ENCODE results near the gene NEMF. TPM values are rescaled to one million over a fixed set of nuclear protein-coding genes. Genes with fewer than 3 reads are reported as not detected.
"Not testable (repeated sequence)": the region's sequence is repeated elsewhere in the genome, so short reads cannot be mapped to it uniquely, and the experiment has no call there.

NEMF gene
- total RNA-seq, 2 donors from 2014 or later = 83.4 to 83.5 TPM

DNA sequence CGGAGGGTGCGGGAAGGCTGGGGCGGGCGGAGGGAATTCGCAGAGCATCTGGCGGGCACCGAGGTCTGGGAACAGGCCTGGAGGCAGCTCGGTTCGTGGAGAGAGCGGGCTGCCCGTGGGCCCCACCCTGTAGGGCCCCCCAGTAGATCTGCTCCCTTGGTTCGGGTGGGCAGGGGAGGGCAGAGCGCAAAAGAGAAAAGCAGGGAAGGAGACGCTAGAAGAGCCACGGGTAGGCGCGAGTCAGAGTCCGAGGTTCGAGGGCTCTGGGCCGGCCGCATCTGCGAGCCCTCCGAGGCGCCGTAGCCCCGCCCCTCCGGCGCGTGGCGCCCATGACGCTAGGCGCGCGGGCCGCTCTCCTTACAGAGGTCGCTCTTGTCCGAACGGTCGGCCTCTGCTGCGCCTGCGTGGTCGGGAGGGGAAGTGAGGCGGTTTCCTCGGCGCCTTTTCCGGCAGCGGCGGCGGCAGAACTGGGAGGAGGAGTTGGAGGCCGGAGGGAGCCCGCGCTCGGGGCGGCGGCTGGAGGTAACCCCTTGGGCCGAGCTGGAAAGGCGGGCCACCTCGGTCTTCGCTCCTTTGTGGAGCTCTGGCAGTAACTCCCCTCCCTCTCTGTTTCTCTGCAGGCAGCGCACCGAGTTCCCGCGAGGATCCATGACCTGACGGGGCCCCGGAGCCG lies 40.2 kb upstream of the NEMF start, which contains the start of gene ARF6:
Gene ARF6 (plus strand): TSS at position 447 of the 673 bp plus-strand sequence. CDS start 655 bp downstream, outside the sequence.
- peak; percentile 88 to 92 (median 91) for DNase-seq
- Mint-ChIP-seq H3K27ac (peak within 1 kb of the TSS; percentile 99), H3K27me3 (no peaks in the 10 kb centered on the region), H3K4me1 (peaks cover 26% of the 10 kb centered on the region), H3K4me3 (peak within 1 kb of the TSS; percentile 100), H3K36me3 (ENCODE audit: low read depth) (peaks cover 18% of the 10 kb centered on the region)
- ATAC-seq = peak; percentile 85
- peaks cover 4% of the 10 kb centered on the region for H3K9me3 ChIP-seq (ENCODE audit: control insufficient read depth, low read length, poor library complexity, severe bottlenecking)

DNA sequence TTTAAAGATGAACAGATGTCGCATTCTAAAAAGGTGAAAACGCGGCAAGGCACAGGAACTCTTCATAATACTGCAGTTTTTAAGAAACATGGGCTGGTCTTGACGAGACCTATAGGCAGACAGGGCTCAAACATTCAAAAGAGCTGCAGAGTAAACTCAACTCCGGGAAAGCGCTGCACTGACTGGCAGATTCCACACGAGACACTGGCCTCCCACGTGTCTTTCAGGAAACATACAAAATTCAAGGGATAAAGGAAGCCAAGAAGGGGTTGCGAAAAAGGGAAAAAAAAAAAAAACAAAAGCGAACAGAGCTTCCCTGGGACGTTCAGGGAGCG lies 39.7 kb upstream of the NEMF start:
- H3K4me3 Mint-ChIP-seq = peak overlapping the region; percentile 100
- peaks cover 18% of the 10 kb centered on the region for H3K36me3 Mint-ChIP-seq (ENCODE audit: low read depth)
- peak overlapping the region; percentile 99 for H3K27ac Mint-ChIP-seq
- peak in 2 of 3 donors; percentile 17 to 21 for DNase-seq
- H3K27me3 Mint-ChIP-seq = no peaks in the 10 kb centered on the region
- ATAC-seq = peak; percentile 66
- peaks cover 25% of the 10 kb centered on the region for H3K4me1 Mint-ChIP-seq
- peaks cover 4% of the 10 kb centered on the region for H3K9me3 ChIP-seq (ENCODE audit: control insufficient read depth, low read length, poor library complexity, severe bottlenecking)

DNA sequence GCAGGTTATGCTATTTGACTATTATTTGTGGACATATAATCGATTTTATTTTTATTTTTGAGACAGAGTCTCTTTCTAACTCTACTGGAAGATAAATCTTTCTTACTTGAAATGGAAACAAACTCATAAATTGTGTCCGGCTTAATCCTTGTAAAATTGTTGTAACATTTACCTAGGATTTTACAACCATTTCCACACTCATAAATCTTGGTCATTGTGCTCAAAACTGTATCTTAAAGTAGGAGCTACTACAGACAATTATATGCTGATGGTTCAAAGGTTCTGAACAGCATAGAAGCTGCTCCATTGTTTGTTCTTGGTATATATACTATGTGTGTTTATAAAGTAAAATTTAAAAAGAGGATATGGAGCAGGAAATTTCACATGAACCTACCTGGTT lies 35.7 kb upstream of the NEMF start:
- no peaks in the 10 kb centered on the region for H3K9me3 ChIP-seq (ENCODE audit: control insufficient read depth, low read length, poor library complexity, severe bottlenecking)
- ATAC-seq (no peak), DNase-seq (no peak)
- peaks cover 2% of the 10 kb centered on the region for H3K36me3 Mint-ChIP-seq (ENCODE audit: low read depth)
- no peak overlapping the region for H3K4me3 Mint-ChIP-seq
- peaks cover 11% of the 10 kb centered on the region for H3K4me1 Mint-ChIP-seq
- H3K27ac Mint-ChIP-seq = no peak overlapping the region
- H3K27me3 Mint-ChIP-seq = no peaks in the 10 kb centered on the region

DNA sequence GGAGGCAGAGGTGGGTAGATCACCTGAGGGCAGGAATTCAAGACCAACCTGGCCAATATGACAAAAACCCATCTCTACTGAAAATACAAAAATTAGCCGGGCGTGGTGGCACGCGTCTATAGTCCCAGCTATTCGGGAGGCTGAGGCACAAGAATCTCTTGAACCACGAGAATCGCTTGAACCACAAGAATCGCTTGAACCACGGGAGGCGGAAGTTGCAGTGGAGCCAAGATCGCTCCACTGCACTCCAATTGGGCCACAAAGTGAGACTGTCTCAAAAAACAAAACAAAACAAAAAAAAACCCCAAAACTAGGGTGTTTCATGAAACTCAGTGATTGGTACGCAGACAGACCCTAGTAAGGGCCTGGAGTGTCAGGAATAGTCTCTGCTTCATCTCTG lies 33.9 kb upstream of the NEMF start:
- no peak overlapping the region for H3K4me3 Mint-ChIP-seq

DNA sequence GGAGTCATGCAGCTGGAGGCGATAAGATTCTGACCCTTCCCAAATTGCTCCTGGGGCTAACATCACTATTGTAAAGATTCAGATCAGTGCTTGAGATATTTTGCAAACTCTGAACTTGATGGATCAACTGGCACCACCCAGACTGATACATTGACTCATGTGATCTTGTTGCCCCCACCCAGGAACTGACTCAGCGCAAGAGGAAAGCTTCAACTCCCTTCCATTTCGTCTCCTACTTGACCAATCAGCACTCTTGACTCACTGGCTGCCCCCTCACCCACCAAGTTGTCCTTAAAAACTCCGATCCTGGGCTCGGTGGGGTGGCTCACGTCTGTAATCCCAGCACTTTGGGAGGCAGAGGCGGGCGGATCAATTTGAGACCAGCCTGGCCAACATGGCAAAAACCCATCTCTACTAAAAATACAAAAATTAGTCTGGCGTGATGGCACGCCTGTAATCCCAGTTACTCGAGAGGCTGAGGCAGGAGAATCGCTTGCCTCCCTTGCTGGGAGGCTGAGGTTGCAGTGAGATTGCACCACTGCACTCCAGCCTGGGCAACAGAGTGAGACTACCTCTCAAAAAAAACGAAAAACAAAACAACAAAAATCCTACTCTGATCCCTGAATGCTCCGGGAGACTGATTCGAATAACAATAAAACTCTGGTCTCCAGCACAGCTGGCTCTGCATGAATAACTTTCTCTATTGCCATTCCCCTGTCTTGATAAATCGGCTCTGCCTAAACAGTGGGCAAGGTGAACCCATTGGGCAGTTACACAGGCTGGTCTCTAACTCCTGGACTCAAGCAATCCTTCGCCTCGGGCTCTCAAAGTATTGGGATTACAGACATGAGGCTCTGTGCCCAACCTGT lies 30.5 kb upstream of the NEMF start:
- ATAC-seq (no peak), DNase-seq (no peak)
- no peaks in the 10 kb centered on the region for H3K27me3 Mint-ChIP-seq
- H3K36me3 Mint-ChIP-seq (ENCODE audit: low read depth) = no peaks in the 10 kb centered on the region
- no peak overlapping the region for H3K4me3 Mint-ChIP-seq
- no peaks in the 10 kb centered on the region for H3K9me3 ChIP-seq (ENCODE audit: control insufficient read depth, low read length, poor library complexity, severe bottlenecking)
- H3K27ac Mint-ChIP-seq = peak overlapping the region; percentile 45
- H3K4me1 Mint-ChIP-seq = peaks cover 16% of the 10 kb centered on the region

More for the DNA sequence above, 33.9 kb upstream of the NEMF start:
- no peak for DNase-seq
- Mint-ChIP-seq H3K4me1 (peaks cover 4% of the 10 kb centered on the region), H3K27ac (peak overlapping the region; percentile 87), H3K27me3 (no peaks in the 10 kb centered on the region), H3K36me3 (ENCODE audit: low read depth) (no peaks in the 10 kb centered on the region)
- ATAC-seq = peak; percentile 76
- H3K9me3 ChIP-seq (ENCODE audit: control insufficient read depth, low read length, poor library complexity, severe bottlenecking) = no peaks in the 10 kb centered on the region

DNA sequence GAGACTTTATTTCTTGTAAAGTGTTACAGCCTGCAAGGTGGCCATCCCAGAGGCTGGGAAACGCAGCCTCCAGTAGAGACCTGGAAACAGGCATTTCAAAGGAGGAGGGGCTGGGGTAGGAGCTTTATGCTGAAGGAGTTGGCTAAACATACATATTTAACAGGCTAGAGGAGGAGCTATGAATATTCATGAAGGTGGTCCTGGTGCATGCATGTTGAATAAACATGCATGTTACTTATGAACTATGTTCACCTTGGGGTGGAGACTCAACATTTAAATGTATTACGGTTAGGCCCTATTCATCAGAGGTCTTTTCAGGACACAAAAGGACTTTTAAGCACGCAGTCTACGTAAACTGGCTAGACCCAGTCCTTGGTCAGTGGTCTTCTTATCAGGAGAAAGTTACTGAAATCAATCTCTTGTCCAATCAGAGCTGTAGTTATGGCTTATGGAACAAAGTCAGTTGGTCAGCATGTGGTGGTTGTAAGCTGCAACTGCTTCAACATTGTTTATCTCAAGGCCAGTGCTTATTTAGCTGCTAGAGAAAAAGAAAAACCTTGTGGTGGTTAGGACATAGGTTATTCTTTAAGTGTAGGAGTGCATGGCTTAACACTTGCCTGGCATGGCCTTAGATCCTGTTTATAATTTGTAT lies 28.9 kb upstream of the NEMF start:
- peaks cover 11% of the 10 kb centered on the region for H3K4me1 Mint-ChIP-seq
- no peak for ATAC-seq
- H3K36me3 Mint-ChIP-seq (ENCODE audit: low read depth) = no peaks in the 10 kb centered on the region
- no peaks in the 10 kb centered on the region for H3K9me3 ChIP-seq (ENCODE audit: control insufficient read depth, low read length, poor library complexity, severe bottlenecking)
- no peak for DNase-seq
- no peak overlapping the region for H3K4me3 Mint-ChIP-seq
- H3K27ac Mint-ChIP-seq = no peak overlapping the region
- no peaks in the 10 kb centered on the region for H3K27me3 Mint-ChIP-seq

DNA sequence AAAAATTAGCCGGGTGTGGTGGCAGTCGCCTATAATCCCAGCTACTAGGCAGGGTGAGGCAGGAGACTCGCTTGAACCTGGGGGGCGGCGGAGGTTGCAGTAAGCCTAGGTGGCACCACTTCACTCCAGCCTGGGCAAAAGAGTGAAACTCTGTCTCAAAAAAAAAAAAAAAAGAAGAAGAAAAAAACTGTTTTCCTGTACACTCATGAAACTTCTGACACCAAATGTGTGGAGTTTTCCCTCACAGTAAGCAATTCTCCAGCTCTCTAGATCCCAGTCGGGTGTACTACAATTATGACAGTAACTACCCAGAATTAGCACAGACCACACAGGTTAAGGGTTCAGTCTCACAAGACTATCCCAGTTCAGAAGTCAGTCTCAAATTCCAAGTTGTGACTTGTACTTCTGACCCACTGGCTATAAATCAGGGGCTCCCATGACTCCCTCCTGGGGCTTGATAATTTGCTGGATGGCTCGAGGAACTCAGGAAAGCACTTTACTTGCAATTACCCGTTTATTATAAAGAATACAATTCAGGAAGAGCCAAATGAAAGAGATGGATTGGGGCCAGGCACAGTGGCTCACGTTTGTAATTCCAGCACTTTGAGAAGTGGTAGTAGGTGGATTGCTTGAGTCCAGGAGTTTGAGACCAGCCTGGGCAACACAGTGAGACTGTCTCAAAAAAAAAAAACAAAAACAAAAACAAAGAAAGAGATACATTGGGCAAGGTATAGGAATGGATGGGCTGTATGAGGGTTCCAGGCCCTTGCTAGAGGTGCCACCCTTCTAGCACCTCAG lies 27.9 kb upstream of the NEMF start:
- Mint-ChIP-seq H3K4me3 (no peak overlapping the region), H3K27me3 (no peaks in the 10 kb centered on the region), H3K36me3 (ENCODE audit: low read depth) (no peaks in the 10 kb centered on the region), H3K4me1 (peaks cover 11% of the 10 kb centered on the region), H3K27ac (peak overlapping the region; percentile 94)
- ATAC-seq = peak; percentile 54
- no peak for DNase-seq
- H3K9me3 ChIP-seq (ENCODE audit: control insufficient read depth, low read length, poor library complexity, severe bottlenecking) = no peaks in the 10 kb centered on the region

DNA sequence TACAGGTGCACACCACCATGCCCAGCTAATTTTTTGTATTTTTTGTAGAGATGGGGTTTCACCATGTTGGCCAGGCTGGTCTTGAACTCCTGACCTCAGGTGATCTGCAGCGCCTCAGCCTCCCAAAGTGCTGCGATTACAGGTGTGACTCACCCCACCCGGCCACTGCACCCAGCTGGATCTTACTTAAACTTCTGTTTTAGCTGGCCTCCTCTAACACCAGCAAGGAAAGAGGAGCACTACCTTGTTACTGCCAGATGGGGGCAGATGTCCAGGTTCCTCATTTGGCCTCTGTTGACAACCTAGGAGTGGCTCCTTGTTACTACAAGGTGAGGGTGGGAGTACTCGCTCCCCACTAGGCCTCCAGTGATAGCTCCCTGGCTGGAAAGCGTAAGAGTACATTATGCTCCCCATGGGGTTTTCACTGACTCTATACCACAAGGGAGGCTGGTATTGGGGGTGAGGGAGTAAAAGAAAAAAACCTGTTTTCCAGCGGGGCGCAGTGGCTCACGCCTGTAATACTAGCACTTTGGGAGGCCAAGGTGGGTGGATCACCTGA lies 27.1 kb upstream of the NEMF start:
- peak overlapping the region; percentile 94 for H3K27ac Mint-ChIP-seq
- ATAC-seq = peak; percentile 95
- H3K27me3 Mint-ChIP-seq = no peaks in the 10 kb centered on the region
- peak in 2 of 3 donors; percentile 30 to 31 for DNase-seq
- no peaks in the 10 kb centered on the region for H3K36me3 Mint-ChIP-seq (ENCODE audit: low read depth)
- H3K4me3 Mint-ChIP-seq = no peak overlapping the region
- no peaks in the 10 kb centered on the region for H3K9me3 ChIP-seq (ENCODE audit: control insufficient read depth, low read length, poor library complexity, severe bottlenecking)
- H3K4me1 Mint-ChIP-seq = peaks cover 11% of the 10 kb centered on the region

DNA sequence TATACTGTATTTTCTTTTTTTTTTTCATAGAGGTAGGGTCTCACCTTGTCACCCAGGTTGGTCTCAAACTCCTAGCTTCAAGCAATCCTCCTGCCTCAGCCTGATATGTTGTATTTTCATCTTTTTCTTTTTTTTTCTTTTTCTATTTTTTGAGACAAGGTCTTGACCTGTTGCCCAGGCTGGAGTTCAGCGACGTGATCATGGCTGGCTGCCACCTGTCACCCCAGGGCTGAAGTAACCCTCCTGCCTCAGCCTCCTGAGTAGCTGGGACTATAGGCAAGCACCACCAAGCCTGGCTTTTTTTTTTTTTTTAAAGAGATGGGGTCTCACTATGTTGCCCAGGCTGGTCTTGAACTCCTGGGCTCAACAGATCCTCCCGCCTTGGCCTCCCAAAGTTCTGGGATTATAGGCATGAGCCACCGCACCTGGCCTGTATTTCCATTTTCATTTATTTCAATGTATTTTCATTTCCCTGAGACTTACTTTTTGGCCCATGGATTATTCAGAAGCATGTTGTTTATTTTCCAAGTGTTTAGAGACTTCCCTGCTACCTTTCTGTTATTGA lies 24.1 kb upstream of the NEMF start:
- Mint-ChIP-seq H3K27ac (no peak overlapping the region), H3K36me3 (ENCODE audit: low read depth) (no peaks in the 10 kb centered on the region), H3K4me1 (peaks cover 11% of the 10 kb centered on the region), H3K4me3 (no peak overlapping the region), H3K27me3 (no peaks in the 10 kb centered on the region)
- no peaks in the 10 kb centered on the region for H3K9me3 ChIP-seq (ENCODE audit: control insufficient read depth, low read length, poor library complexity, severe bottlenecking)
- no peak for ATAC-seq
- no peak for DNase-seq

DNA sequence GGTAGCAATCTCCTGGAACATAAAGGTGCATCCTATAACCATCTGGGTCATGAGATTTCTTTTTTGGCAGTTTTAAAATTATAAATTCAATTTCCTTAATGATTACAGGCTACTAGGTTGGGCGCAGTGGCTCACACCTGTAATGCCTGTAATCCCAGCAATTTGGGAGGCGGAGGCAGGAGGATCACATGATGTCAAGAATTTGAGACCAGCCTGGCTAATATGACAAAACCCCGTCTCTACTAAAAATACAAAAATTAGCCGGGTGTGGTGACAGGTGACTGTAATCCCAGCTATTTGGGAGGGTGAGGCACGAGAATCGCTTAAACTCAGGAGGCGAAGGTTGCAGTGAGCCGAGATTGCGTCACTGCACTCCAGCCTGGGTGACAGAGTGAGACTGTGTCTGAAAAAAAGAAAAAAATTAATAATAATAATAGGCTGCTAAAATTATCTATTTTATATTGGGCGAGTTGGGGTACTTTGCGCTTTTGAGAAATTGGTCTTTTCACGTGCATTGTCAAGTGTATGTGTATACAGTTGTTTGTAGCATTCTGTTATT lies 23.1 kb upstream of the NEMF start:
- ATAC-seq (no peak), DNase-seq (no peak)
- H3K9me3 ChIP-seq (ENCODE audit: control insufficient read depth, low read length, poor library complexity, severe bottlenecking) = no peaks in the 10 kb centered on the region
- Mint-ChIP-seq H3K4me3 (no peak overlapping the region), H3K4me1 (peaks cover 11% of the 10 kb centered on the region), H3K36me3 (ENCODE audit: low read depth) (no peaks in the 10 kb centered on the region), H3K27ac (no peak overlapping the region), H3K27me3 (no peaks in the 10 kb centered on the region)

DNA sequence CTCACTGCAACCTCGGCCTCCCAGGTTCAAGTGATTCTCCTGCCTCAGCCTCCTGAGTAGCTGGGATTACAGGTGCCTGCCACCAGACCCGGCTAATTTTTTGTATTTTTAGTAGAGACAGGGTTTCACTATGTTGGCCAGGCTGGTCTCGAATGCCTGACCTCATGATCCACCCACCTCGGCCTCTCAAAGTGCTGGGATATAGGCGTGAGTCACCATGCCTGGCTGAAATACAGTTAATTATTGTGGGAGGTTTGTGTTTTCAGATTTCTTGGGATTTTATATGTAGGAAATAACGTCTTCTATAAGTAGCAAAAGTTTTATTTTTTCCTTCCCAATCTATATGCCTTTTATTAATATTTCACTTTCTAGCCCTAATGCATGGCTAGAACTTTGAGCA lies 21.0 kb upstream of the NEMF start:
- not testable (repeated sequence) for H3K36me3 Mint-ChIP-seq (ENCODE audit: low read depth); H3K27ac Mint-ChIP-seq; H3K27me3 Mint-ChIP-seq; H3K4me3 Mint-ChIP-seq; DNase-seq; H3K4me1 Mint-ChIP-seq; H3K9me3 ChIP-seq (ENCODE audit: control insufficient read depth, low read length, poor library complexity, severe bottlenecking); ATAC-seq

DNA sequence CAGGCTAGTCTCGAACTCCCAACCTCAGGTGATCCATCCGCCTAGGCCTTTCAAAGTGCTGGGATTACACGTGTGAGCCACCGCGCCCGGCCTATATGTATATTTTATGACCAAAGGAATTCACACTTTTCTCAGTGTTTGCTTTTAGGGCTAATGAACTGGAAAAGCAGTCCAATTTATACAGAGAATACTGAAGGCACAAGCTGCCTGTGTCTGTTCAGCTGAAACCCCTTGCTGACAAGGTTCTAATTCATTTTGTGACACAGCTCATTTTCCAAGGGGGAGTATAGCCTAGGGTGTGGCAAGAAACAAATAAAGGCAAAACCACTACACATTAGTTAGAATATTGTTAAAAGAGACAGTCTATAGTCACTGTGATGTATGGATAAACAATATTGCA lies 18.3 kb upstream of the NEMF start:
- H3K4me1 Mint-ChIP-seq = peaks cover 14% of the 10 kb centered on the region
- H3K36me3 Mint-ChIP-seq (ENCODE audit: low read depth) = peaks cover 2% of the 10 kb centered on the region
- no peaks in the 10 kb centered on the region for H3K9me3 ChIP-seq (ENCODE audit: control insufficient read depth, low read length, poor library complexity, severe bottlenecking)
- DNase-seq (no peak), ATAC-seq (no peak)
- no peak overlapping the region for H3K4me3 Mint-ChIP-seq
- H3K27me3 Mint-ChIP-seq = no peaks in the 10 kb centered on the region
- H3K27ac Mint-ChIP-seq = no peak overlapping the region

Data from T-helper 17 cell (primary cell).